HG03378 (cell line): ENCODE data around the gene SPNS3.

Experiments used
- ATAC-seq: cut with Tn5 transposase; IDR thresholded peaks from one replicate; pipeline ENCODE4 v1.9.1; 2021; ENCODE audit warnings: mild to moderate bottlenecking, moderate library complexity; ENCODE audit not compliant: unreplicated experiment

The SPNS3 gene

DNA sequence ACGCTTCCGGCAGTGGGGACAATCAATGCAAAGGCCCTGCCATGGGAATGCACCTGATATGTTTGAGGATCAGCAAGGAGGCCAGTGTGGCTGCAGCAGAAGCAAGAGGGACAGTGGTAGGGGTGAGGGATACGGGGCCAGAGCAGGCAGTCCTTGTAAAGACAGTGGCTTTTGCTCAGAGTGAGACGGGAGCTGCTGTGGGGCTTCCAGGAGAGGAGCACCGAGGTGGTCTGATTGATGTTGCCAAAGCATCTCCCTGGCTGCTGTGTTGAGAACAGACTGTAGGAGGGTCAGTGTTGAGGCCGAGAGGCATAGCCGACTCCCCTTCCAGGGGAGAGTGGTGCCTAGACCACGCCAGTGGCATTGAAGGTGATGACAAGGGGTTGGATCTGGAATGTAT lies 53.6 kb downstream of the SPNS3 start:
- ATAC-seq = no peak

GRCh38 chr17:4487820-4488716 lies 54.3 kb downstream of the SPNS3 start:
- ATAC-seq = no peak

DNA sequence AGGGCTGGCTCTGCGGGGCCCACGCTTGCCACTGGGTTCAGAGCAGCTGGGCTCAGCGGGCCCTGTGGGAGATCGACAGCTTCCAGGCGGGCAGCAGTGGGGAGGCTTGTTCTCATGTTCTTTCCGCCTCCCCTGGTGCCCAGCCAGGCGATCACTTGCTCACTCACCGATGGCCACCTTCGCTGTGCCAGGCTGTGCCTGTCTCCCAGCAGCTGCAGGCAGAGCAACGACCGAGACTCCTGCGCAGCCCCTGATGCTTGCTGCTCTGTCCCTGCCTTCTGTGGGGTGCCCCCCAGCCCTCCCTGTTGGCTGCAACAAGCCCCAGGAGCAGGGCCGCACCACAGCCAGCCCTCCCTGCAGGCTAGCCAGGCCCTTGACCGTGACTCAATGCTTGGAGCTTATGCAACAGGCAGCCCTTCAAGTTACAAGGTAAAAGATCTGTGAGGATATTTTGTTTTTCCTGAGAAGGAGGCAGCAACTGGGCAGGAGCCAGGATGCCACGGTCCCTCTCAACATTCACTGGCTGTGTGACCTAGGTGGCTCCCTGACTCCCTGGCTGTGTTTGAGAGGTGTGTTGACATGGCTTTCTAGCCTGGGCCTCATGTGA lies 55.4 kb downstream of the SPNS3 start:
- no peak for ATAC-seq

DNA sequence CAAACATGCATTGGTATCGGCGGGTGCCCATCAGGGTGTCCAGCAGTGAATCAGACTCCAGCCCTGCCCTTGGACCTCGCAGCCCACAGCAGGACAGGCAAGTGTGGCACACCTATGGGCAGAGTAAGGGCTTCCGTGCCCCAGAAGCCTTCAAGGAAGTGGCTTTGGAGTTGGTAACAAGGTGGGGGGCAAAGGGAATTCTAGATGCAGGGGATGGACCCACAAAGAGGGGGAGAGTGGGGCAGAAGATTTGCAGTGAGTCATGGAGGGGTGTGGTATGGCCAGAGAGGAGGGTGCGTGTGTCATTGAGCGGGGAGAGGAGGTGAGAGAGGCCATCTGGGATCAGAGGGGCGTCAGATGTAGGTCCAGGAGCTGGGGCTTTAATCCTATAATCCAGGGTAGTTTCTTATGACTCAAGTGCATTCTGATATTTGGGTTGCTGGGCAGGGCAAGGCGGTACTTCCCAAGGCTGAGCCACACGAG lies 56.4 kb downstream of the SPNS3 start:
- no peak for ATAC-seq

- ATAC-seq = no peak
These were observed 56.9 kb downstream of the SPNS3 start for GRCh38 chr17:4490637-4491061.

- ATAC-seq = no peak
These were observed 59.2 kb downstream of the SPNS3 start for GRCh38 chr17:4492721-4493561.

GRCh38 chr17:4497101-4497824 lies 63.5 kb downstream of the SPNS3 start:
- ATAC-seq = no peak

GRCh38 chr17:4498461-4499397 lies 65.0 kb downstream of the SPNS3 start, which contains the start of gene SPNS2:
Gene SPNS2, plus strand, starts transcription at chr17:4498881. Its CDS starts 167 bp downstream, at chr17:4499048.
- no peak for ATAC-seq

DNA sequence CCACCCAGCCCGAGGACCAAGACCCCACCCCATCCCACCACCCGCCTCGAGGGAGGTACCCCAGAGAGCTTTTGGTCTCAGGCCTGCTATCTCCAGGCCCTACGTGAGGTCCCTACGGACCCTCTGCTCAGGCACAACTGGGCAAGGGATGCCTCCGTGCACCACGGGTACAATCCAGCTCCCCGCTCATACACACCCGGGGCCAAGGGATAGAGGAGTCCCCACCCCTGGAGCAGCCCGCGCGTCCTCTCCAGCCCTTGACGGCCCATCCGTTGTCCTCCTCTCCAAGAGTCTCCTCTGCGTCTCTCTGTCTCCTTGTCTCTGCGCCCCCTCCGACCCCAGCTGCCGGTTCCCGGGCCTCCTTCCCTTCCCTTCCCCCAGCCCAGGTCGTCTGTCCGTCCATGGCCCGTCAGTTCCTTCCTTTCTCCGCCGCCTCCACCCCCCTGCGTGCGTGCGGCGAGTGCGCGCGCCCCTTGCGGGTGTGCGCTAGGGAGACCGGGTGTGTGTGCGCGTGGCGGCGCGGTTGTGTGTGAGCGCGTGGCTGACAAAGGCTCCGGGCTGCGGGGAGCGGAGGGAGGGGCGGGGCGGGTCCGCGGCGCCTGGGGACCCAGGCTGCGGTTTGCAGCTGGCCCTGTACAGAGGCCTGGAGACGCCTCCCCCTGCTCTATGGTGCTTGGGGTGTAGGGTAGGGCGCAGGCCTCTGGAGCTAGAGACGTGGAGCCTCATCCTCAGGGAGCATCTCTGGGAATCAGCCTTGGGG lies 65.9 kb downstream of the SPNS3 start:
- no peak for ATAC-seq

DNA sequence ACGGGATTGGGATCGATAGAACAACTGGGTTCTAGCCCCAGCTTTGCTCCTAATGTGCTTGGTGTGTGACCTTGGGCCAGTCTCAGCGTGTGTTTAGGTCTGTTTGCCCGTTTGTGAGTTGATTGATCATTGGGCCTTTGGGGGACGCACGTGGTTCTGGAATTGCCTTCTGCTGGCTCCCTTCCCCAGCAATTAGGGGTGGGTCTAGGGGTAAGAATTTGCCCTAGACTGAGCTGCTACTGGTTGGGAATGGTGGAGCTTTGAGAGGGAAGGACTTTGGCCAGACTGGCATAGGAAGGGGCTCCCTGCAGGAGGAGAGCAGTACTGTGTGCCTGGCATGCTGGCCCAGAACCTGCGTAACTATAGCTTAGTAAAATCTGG lies 66.4 kb downstream of the SPNS3 start:
- ATAC-seq = no peak

- ATAC-seq = no peak
These were observed 67.7 kb downstream of the SPNS3 start for GRCh38 chr17:4501295-4501949.

- ATAC-seq = no peak
These were observed 68.9 kb downstream of the SPNS3 start for GRCh38 chr17:4502466-4503154.

GRCh38 chr17:4503283-4504025 lies 69.7 kb downstream of the SPNS3 start:
- no peak for ATAC-seq

DNA sequence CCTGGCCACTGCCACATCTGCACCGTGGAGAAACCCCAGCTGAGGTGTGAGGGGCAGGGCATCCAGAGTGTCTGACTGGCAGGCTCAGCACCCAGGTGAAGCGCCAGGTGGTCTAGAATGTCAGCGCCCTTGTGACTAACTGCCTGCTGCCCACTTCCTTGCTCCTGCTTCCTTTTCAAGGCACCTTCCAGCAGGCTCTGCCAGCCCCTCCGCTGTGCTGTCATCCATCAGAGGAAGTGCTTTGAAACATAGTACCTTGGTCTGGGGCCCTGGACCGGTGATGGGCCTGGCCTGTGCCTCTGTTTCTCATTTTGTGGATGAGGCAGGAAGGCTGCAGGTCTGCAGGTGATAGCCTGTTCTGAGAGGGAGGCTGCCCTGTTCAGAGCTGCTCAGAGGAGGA lies 70.4 kb downstream of the SPNS3 start:
- ATAC-seq = no peak

DNA sequence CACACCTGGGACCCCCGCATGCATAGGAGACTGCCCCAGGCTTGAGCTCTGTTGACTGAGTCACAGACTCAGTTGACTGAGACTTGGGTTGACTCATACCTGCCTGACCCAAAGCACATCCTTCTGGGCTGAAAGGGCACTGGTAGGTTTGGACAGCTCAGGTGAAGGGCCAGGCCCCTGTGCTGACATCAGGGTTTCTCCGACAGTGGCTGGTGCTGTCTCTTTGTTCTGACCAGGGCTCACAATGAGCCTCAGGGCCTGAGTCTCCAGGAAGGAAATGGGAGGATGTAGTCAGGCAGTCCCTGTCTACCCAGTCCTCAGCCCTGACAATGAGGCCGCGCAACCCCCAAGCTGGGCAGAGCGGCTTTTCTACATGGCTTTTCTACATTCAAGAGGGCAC lies 71.4 kb downstream of the SPNS3 start:
- ATAC-seq = no peak

DNA sequence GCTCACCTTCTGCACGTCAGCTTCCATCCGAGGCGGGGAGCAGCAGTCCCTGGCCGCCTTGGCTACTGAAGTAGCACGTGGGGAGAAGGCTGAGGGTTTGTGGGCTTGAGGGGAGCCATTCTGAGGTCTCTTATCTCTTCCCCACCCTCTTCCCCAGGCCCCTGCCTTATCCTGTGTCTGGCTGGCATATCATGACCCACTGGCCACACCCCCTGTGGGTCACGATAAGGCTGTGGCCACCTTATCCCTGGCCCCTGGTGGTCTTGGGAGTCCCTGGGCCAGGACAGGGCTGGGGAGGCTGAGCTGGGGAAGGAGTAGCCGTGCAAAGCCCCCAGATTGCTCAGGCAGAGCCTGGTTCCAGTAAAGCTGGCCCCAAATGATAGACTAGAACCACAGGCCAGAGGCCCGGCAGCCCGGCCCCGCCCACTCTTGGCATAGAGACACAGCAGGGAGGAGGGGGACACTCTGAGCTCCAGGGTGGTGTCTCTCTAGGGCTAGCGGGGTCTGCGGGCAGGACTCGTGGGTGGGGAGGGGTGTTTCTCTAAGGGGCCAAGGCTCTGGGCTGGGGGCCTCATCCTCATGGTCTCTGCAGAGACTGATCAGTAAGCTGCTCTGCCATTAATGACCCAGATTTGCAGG lies 72.6 kb downstream of the SPNS3 start:
- no peak for ATAC-seq

GRCh38 chr17:4506892-4507291 lies 73.2 kb downstream of the SPNS3 start:
- ATAC-seq = no peak
